GM21529 (cell line): ENCODE measurements around the gene WHRN.

ENCODE experiments used
- ATAC-seq: cut with Tn5 transposase; IDR thresholded peaks from one replicate; pipeline ENCODE4 v1.9.1; 2021; ENCODE audit not compliant: unreplicated experiment

WHRN gene

GRCh38 chr9:114370251-114370967 is 134.9 kb downstream of the WHRN start:
- no peak for ATAC-seq

GRCh38 chr9:114369216-114370130 is 135.8 kb downstream of the WHRN start:
- ATAC-seq: no peak

GRCh38 chr9:114367772-114368569 is 137.3 kb downstream of the WHRN start:
- ATAC-seq: no peak

GRCh38 chr9:114367366-114367765 is 137.9 kb downstream of the WHRN start:
- ATAC-seq: no peak

GRCh38 chr9:114366334-114367128 is 138.7 kb downstream of the WHRN start:
- ATAC-seq: peak; percentile 54

- no peak for ATAC-seq
Measured at GRCh38 chr9:114365194-114365593, 140.1 kb downstream of the WHRN start.

GRCh38 chr9:114364134-114365041 is 140.9 kb downstream of the WHRN start:
- ATAC-seq: no peak

GRCh38 chr9:114363424-114363823 is 141.8 kb downstream of the WHRN start:
- no peak for ATAC-seq

- no peak for ATAC-seq
Measured at GRCh38 chr9:114362394-114362793, 142.9 kb downstream of the WHRN start.

- ATAC-seq: no peak
Measured at GRCh38 chr9:114361542-114361941, 143.7 kb downstream of the WHRN start.

- no peak for ATAC-seq
Measured at GRCh38 chr9:114359801-114360200, 145.5 kb downstream of the WHRN start.

- ATAC-seq: no peak
Measured at GRCh38 chr9:114357911-114358328, 147.4 kb downstream of the WHRN start.

- no peak for ATAC-seq
Measured at GRCh38 chr9:114357360-114357759, 147.9 kb downstream of the WHRN start.

GRCh38 chr9:114356792-114357191 is 148.5 kb downstream of the WHRN start:
- no peak for ATAC-seq

- no peak for ATAC-seq
Measured at GRCh38 chr9:114355821-114356220, 149.5 kb downstream of the WHRN start.
